ENCODE data around the gene NEAT1. TPM values are rescaled to one million over a fixed set of nuclear protein-coding genes. Genes with fewer than 3 reads are reported as not detected.

Gene NEAT1
- total and polyA plus RNA-seq, 9 of the 15 experiments (the other 6 are each of a cell fraction or from before 2014, with no cell fraction given), result 20.1 to 389 (median 62.8) TPM

DNA sequence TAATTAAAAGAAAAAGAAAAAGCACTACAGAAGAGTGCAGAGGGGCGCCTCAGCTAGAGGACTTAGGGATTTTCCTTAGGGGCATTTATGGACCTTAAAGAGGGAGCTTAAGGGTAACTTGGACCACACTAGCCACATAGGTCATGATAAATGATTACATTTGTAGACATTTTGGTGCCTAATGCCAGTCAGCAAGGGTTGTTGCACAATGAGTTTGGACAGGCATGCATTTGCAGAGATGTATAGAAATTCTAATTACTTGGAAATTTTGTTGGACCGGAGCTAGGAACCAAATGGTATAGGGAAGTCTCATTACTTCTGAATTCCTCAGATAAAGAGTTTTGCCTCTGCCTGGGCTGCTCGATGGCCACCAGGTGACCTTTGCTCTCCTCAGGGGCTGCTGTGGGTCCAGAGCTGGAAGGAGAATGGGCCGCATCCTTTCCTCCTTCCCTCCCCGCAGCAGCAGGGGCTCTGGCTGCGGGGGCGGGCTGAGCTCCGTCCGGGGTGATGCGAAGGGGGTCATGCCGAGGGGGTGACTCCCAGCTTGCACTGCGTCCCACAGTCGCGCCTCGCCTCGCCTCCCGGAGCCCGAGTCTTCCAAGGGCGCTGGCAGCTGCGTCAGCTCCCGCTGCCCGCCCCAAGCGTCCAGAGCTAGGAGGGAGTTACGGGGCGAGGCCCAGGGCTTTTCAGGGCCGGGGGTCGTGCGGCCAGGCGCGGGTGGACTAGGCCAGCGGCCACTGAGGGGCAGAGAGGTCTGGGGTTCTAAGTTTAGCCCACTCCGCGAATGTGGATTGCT, 56.0 kb downstream of the NEAT1 start (continued):
- TF ChIP-seq, protein P1, sequence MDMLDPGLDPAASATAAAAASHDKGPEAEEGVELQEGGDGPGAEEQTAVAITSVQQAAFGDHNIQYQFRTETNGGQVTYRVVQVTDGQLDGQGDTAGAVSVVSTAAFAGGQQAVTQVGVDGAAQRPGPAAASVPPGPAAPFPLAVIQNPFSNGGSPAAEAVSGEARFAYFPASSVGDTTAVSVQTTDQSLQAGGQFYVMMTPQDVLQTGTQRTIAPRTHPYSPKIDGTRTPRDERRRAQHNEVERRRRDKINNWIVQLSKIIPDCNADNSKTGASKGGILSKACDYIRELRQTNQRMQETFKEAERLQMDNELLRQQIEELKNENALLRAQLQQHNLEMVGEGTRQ (CRISPR knock-in tag; IDR thresholded peaks at IDR 0.05), result no peak
- TF ChIP-seq SAFB (IDR thresholded peaks at IDR 0.05; ENCODE audit: borderline replicate concordance, low read depth, low read length), result no peak
- TF ChIP-seq PCBP1 (IDR thresholded peaks at IDR 0.05; ENCODE audit: low read depth, low read length, poor library complexity, severe bottlenecking), result no peak
- TF ChIP-seq NFE2L1 (tag; IDR thresholded peaks at IDR 0.05; ENCODE audit: borderline replicate concordance, low read depth), result no peak
- no peak for TF ChIP-seq KAT8 (IDR thresholded peaks at IDR 0.05; ENCODE audit: low read depth)
- TF ChIP-seq, protein P2, sequence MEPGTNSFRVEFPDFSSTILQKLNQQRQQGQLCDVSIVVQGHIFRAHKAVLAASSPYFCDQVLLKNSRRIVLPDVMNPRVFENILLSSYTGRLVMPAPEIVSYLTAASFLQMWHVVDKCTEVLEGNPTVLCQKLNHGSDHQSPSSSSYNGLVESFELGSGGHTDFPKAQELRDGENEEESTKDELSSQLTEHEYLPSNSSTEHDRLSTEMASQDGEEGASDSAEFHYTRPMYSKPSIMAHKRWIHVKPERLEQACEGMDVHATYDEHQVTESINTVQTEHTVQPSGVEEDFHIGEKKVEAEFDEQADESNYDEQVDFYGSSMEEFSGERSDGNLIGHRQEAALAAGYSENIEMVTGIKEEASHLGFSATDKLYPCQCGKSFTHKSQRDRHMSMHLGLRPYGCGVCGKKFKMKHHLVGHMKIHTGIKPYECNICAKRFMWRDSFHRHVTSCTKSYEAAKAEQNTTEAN (CRISPR knock-in tag; IDR thresholded peaks at IDR 0.05), result no peak
- TF ChIP-seq, protein P3, sequence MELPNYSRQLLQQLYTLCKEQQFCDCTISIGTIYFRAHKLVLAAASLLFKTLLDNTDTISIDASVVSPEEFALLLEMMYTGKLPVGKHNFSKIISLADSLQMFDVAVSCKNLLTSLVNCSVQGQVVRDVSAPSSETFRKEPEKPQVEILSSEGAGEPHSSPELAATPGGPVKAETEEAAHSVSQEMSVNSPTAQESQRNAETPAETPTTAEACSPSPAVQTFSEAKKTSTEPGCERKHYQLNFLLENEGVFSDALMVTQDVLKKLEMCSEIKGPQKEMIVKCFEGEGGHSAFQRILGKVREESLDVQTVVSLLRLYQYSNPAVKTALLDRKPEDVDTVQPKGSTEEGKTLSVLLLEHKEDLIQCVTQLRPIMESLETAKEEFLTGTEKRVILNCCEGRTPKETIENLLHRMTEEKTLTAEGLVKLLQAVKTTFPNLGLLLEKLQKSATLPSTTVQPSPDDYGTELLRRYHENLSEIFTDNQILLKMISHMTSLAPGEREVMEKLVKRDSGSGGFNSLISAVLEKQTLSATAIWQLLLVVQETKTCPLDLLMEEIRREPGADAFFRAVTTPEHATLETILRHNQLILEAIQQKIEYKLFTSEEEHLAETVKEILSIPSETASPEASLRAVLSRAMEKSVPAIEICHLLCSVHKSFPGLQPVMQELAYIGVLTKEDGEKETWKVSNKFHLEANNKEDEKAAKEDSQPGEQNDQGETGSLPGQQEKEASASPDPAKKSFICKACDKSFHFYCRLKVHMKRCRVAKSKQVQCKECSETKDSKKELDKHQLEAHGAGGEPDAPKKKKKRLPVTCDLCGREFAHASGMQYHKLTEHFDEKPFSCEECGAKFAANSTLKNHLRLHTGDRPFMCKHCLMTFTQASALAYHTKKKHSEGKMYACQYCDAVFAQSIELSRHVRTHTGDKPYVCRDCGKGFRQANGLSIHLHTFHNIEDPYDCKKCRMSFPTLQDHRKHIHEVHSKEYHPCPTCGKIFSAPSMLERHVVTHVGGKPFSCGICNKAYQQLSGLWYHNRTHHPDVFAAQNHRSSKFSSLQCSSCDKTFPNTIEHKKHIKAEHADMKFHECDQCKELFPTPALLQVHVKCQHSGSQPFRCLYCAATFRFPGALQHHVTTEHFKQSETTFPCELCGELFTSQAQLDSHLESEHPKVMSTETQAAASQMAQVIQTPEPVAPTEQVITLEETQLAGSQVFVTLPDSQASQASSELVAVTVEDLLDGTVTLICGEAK (IDR thresholded peaks at IDR 0.05), result no peak
- TF ChIP-seq, protein P3 (CRISPR knock-in tag; IDR thresholded peaks at IDR 0.05), result no peak
- TF ChIP-seq ZNF146 (CRISPR knock-in tag; IDR thresholded peaks at IDR 0.05; ENCODE audit: unreplicated experiment), result no peak
- TF ChIP-seq, protein P4, sequence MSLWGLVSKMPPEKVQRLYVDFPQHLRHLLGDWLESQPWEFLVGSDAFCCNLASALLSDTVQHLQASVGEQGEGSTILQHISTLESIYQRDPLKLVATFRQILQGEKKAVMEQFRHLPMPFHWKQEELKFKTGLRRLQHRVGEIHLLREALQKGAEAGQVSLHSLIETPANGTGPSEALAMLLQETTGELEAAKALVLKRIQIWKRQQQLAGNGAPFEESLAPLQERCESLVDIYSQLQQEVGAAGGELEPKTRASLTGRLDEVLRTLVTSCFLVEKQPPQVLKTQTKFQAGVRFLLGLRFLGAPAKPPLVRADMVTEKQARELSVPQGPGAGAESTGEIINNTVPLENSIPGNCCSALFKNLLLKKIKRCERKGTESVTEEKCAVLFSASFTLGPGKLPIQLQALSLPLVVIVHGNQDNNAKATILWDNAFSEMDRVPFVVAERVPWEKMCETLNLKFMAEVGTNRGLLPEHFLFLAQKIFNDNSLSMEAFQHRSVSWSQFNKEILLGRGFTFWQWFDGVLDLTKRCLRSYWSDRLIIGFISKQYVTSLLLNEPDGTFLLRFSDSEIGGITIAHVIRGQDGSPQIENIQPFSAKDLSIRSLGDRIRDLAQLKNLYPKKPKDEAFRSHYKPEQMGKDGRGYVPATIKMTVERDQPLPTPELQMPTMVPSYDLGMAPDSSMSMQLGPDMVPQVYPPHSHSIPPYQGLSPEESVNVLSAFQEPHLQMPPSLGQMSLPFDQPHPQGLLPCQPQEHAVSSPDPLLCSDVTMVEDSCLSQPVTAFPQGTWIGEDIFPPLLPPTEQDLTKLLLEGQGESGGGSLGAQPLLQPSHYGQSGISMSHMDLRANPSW (CRISPR knock-in tag; IDR thresholded peaks at IDR 0.05), result no peak
- TF ChIP-seq SMARCC2 (IDR thresholded peaks at IDR 0.05; ENCODE audit: low read depth), result no peak
- TF ChIP-seq KLF1 (tag; IDR thresholded peaks at IDR 0.05), result no peak
- no peak for TF ChIP-seq ZC3H8 (IDR thresholded peaks at IDR 0.05)
- peak; percentile 25; the same call in 1 of the 2 replicates for TF ChIP-seq ZKSCAN1 (IDR thresholded peaks at IDR 0.05; ENCODE audit: low read depth, low read length)

Data from K562 (cell line).